Activated naive CD8-positive, alpha-beta T cell treated with anti-CD3 and anti-CD28 coated beads, Interleukin-2, amount 10 ng/mL, durations not matched to agents 7 days and 5 days (primary cell): ENCODE results near the gene ITGA7. TPM values are rescaled to one million over a fixed set of nuclear protein-coding genes. Genes with fewer than 3 reads are reported as not detected.
A peak's percentile ranks its signal among the peaks of the same experiment; 100 is the strongest.

Experiments
- ATAC-seq: fragments of 150-1000 bp; cut with Tn5 transposase; one replicate; pipeline ENCODE4 v1.10.0; 2021; ENCODE audit warnings: low read depth, moderate library complexity
- POLR2A ChIA-PET: fragments of 350-600 bp; sonication (Branson Sonifier 250); formaldehyde crosslinking; loops from one replicate; lab custom pipeline; 2021; ENCODE audit warnings: antibody characterized with exemption; lab: Charles Lee
- DNase-seq: peaks from one replicate; pipeline ENCODE4 v3.0.0; 2021
- H3K27ac Mint-ChIP-seq: one replicate; pipeline ENCODE4 v1.8.0; 2022; ENCODE audit warnings: mild to moderate bottlenecking, mixed read lengths
- H3K27me3 Mint-ChIP-seq: one replicate; pipeline ENCODE4 v1.8.0; 2022; ENCODE audit warnings: mild to moderate bottlenecking, moderate library complexity, mixed read lengths
- H3K36me3 Mint-ChIP-seq: one replicate; pipeline ENCODE4 v1.8.0; 2021; ENCODE audit warnings: mild to moderate bottlenecking, mixed read lengths
- H3K4me1 Mint-ChIP-seq: one replicate; pipeline ENCODE4 v1.8.0; 2021; ENCODE audit warnings: mixed read lengths
- H3K4me3 Mint-ChIP-seq: one replicate; pipeline ENCODE4 v1.8.0; 2022; ENCODE audit warnings: mild to moderate bottlenecking, moderate library complexity, mixed read lengths
- H3K9me3 Mint-ChIP-seq: one replicate; pipeline ENCODE4 v1.8.0; 2021; ENCODE audit warnings: mixed read lengths
- total RNA-seq, 2 experiments: library from RNA; stranded (reverse); gene quantifications; one replicate each; pipeline ENCODE4 v1.2.3, GENCODE V29; 2021

Gene ITGA7
- total RNA-seq, 2 experiments from 2014 or later = 4.1 to 4.2 TPM

GRCh38 chr12:55642267-55642666 lies 65.4 kb downstream of the ITGA7 start:
- POLR2A ChIA-PET = no interaction called here
- Mint-ChIP-seq H3K4me3 (no peak overlapping the region), H3K4me1 (peaks cover 30% of the 10 kb centered on the region), H3K9me3 (no peaks in the 10 kb centered on the region), H3K27ac (peak overlapping the region; percentile 47), H3K27me3 (peaks cover 5% of the 10 kb centered on the region), H3K36me3 (no peaks in the 10 kb centered on the region)
- no peak for ATAC-seq
- no peak for DNase-seq

- no peak for DNase-seq
- H3K36me3 Mint-ChIP-seq = no peaks in the 10 kb centered on the region
- H3K4me1 Mint-ChIP-seq = peaks cover 31% of the 10 kb centered on the region
- no peak overlapping the region for H3K4me3 Mint-ChIP-seq
- POLR2A ChIA-PET = no interaction called here
- H3K27ac Mint-ChIP-seq = peak overlapping the region; percentile 40
- peaks cover 5% of the 10 kb centered on the region for H3K27me3 Mint-ChIP-seq
- no peaks in the 10 kb centered on the region for H3K9me3 Mint-ChIP-seq
- ATAC-seq = no peak
Observed at GRCh38 chr12:55641595-55641994, 66.1 kb downstream of the ITGA7 start.

- peaks cover 16% of the 10 kb centered on the region for H3K4me1 Mint-ChIP-seq
- no peaks in the 10 kb centered on the region for H3K9me3 Mint-ChIP-seq
- DNase-seq (peak; percentile 50), ATAC-seq (peak; percentile 78)
- POLR2A ChIA-PET = no interaction called here
- H3K27ac Mint-ChIP-seq = peak overlapping the region; percentile 69
- no peaks in the 10 kb centered on the region for H3K36me3 Mint-ChIP-seq
- peak overlapping the region; percentile 59 for H3K4me3 Mint-ChIP-seq
- peaks cover 11% of the 10 kb centered on the region for H3K27me3 Mint-ChIP-seq
Observed at GRCh38 chr12:55637467-55637866, 70.2 kb downstream of the ITGA7 start.

- POLR2A ChIA-PET = no interaction called here
- no peak for ATAC-seq
Observed at GRCh38 chr12:55636853-55637252, 70.9 kb downstream of the ITGA7 start, which contains the start of gene OR10P1. Gene OR10P1, plus strand, starts transcription at chr12:55636892. Its CDS starts 0 bp downstream, at chr12:55636892.

GRCh38 chr12:55636116-55636655 lies 71.5 kb downstream of the ITGA7 start:
- no peaks in the 10 kb centered on the region for H3K36me3 Mint-ChIP-seq
- peaks cover 11% of the 10 kb centered on the region for H3K27me3 Mint-ChIP-seq
- POLR2A ChIA-PET = no interaction called here
- peaks cover 8% of the 10 kb centered on the region for H3K4me1 Mint-ChIP-seq
- DNase-seq = no peak
- H3K9me3 Mint-ChIP-seq = no peaks in the 10 kb centered on the region
- no peak overlapping the region for H3K27ac Mint-ChIP-seq
- no peak overlapping the region for H3K4me3 Mint-ChIP-seq
- no peak for ATAC-seq

More at GRCh38 chr12:55636853-55637252, 70.9 kb downstream of the ITGA7 start, which contains the start of gene OR10P1:
- H3K27me3 Mint-ChIP-seq = peaks cover 11% of the 10 kb centered on the region
- H3K4me1 Mint-ChIP-seq = peaks cover 11% of the 10 kb centered on the region
- H3K4me3 Mint-ChIP-seq = peak within 1 kb of the TSS; percentile 59
- no peak for DNase-seq
- H3K27ac Mint-ChIP-seq = peak within 1 kb of the TSS; percentile 69
- no peaks in the 10 kb centered on the region for H3K9me3 Mint-ChIP-seq
- no peaks in the 10 kb centered on the region for H3K36me3 Mint-ChIP-seq

Other genes starting within 250 kb of the ITGA7 start
- gene OR6C70, start 237.8 kb downstream of the ITGA7 start, total RNA-seq = not detected
- gene OR6C68, start 215.5 kb downstream of the ITGA7 start, total RNA-seq = not detected
- gene OR6C4, start 158.3 kb downstream of the ITGA7 start, total RNA-seq = not detected
- not detected for gene OR2AP1, start 135.4 kb downstream of the ITGA7 start, total RNA-seq
- not detected for gene OR10P1, start 71.0 kb downstream of the ITGA7 start, total RNA-seq
- gene BLOC1S1, start 8.1 kb upstream of the ITGA7 start, total RNA-seq = 100 to 1,000 TPM; 116 to 135 TPM
- gene RDH5, start 12.5 kb upstream of the ITGA7 start, total RNA-seq = 10 to 100 TPM; 19.0 to 21.2 TPM
- 100 to 1,000 TPM; 150 to 165 TPM for gene CD63, start 21.1 kb upstream of the ITGA7 start, total RNA-seq
- gene GDF11, start 35.2 kb upstream of the ITGA7 start, total RNA-seq = 10 to 100 TPM; 10.2 to 11.5 TPM
- gene SARNP, start 109.8 kb upstream of the ITGA7 start, total RNA-seq = 10 to 100 TPM; 80.6 to 82.4 TPM
- 10 to 100 TPM; 43.4 to 45.4 TPM for gene ORMDL2, start 110.1 kb upstream of the ITGA7 start, total RNA-seq
- gene DNAJC14, start 121.7 kb upstream of the ITGA7 start, total RNA-seq = 10 to 100 TPM; 32.3 to 37.9 TPM
- gene MMP19, start 135.0 kb upstream of the ITGA7 start, total RNA-seq = 1 to 10 TPM in 1 of 2 experiments, under 1 TPM in 1; 0.89 to 1.7 TPM
- 10 to 100 TPM; 48.3 to 48.7 TPM for gene PYM1, start 220.0 kb upstream of the ITGA7 start, total RNA-seq
- 100 to 1,000 TPM; 783 to 790 TPM for gene DGKA, start 223.3 kb upstream of the ITGA7 start, total RNA-seq